ENCODE data around the gene MBD5. TPM values are rescaled to one million over a fixed set of nuclear protein-coding genes. Genes with fewer than 3 reads are reported as not detected.

Gene MBD5
- total and polyA plus RNA-seq, 2 donors (not counting 1 experiment from before 2014, with no cell fraction given), result 10.9 to 69.7 TPM

DNA sequence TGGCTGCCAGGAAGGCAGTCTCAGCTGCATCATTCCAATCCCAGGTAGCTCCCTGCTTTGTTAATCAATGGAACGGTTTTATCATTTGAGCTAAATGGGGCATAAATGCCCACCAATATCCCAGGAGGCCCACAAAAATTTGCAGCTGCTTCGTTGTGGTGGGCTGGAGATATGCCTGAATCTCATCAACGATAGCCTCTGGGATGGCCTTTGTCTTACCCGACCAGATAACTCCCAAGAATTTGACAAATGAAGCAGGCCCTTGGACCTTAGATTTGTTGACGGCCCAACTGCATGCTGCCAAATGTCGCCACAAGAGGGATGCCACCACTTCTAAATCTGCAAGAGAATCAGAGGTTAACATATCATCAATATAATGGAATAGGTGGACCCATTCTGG lies 236.4 kb downstream of the MBD5 start:
- no peaks in the 10 kb centered on the region for H4K20me1 ChIP-seq (ENCODE audit: control insufficient read depth, insufficient read depth, low read length, poor library complexity, severe bottlenecking)
- TF ChIP-seq EZH2 (IDR thresholded peaks at IDR 0.05; ENCODE audit: borderline replicate concordance, insufficient read depth, low read depth, low read length, poor library complexity, severe bottlenecking), result no peak
- TF ChIP-seq, protein P1, sequence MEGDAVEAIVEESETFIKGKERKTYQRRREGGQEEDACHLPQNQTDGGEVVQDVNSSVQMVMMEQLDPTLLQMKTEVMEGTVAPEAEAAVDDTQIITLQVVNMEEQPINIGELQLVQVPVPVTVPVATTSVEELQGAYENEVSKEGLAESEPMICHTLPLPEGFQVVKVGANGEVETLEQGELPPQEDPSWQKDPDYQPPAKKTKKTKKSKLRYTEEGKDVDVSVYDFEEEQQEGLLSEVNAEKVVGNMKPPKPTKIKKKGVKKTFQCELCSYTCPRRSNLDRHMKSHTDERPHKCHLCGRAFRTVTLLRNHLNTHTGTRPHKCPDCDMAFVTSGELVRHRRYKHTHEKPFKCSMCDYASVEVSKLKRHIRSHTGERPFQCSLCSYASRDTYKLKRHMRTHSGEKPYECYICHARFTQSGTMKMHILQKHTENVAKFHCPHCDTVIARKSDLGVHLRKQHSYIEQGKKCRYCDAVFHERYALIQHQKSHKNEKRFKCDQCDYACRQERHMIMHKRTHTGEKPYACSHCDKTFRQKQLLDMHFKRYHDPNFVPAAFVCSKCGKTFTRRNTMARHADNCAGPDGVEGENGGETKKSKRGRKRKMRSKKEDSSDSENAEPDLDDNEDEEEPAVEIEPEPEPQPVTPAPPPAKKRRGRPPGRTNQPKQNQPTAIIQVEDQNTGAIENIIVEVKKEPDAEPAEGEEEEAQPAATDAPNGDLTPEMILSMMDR (IDR thresholded peaks at IDR 0.05), result no peak
- WGBS (ENCODE audit: insufficient coverage), result 92% methylated on average over 4 of the region's 6 CpGs
- no peaks in the 10 kb centered on the region for H3K79me2 ChIP-seq (ENCODE audit: control insufficient read depth, insufficient read depth, low read length)
- intact Hi-C loops (cut with micrococcal nuclease), result no loop called here
- Mint-ChIP-seq H3K27me3 (no peaks in the 10 kb centered on the region), H3K4me1 (no peaks in the 10 kb centered on the region), H3K27ac (no peak overlapping the region), H3K9me3 (ENCODE audit: insufficient read depth) (peaks cover 24% of the 10 kb centered on the region), H3K4me3 (no peak overlapping the region)
- H3K4me1 ChIP-seq (ENCODE audit: control insufficient read depth in 2 of 2, insufficient read depth in 2 of 2, low read length in 2 of 2), result no peaks in the 10 kb centered on the region
- peaks cover 0 to 69% (median 42%) of the 10 kb centered on the region in 3 donors for H3K9me3 ChIP-seq (ENCODE audit: control extremely low read depth in 1 of 3, control insufficient read depth in 2 of 3, insufficient read depth in 1 of 3, low read length in 2 of 3)
- no peak overlapping the region for H3K4me2 ChIP-seq (replicated peaks; ENCODE audit: low read depth, low read length, poor library complexity, severe bottlenecking)
- no peak overlapping the region for H3K9ac ChIP-seq (ENCODE audit: low read length)
- peaks cover 0 to 2% of the 10 kb centered on the region in 2 experiments for H3K36me3 ChIP-seq (replicated peaks in 1 of 2; ENCODE audit: control extremely low read depth in 1 of 2, control insufficient read depth in 1 of 2, extremely low read depth in 1 of 2, insufficient read depth in 2 of 2, low read length in 1 of 2)
- no peak for ATAC-seq (ENCODE audit: low read depth)
- H3K4me3 ChIP-seq (ENCODE audit: control extremely low read depth in 1 of 5, extremely low read depth in 1 of 5, insufficient read depth in 1 of 5, low read depth in 2 of 5, low read length in 4 of 5), result no peak overlapping the region
- CTCF ChIA-PET, result interaction anchor here (0.6 kb wide), 1 partner anchor 14 kb away, joined by 3 read pairs; no protein-coding TSS in a partner anchor
- no peak overlapping the region for H2AFZ ChIP-seq (ENCODE audit: insufficient read depth, low read depth, low read length, poor library complexity, severe bottlenecking)
- DNase-seq, result no peak
- no peak overlapping the region for H3K27ac ChIP-seq (ENCODE audit: low read length in 2 of 2)
- H3K27me3 ChIP-seq (replicated peaks in 1 of 4; ENCODE audit: control extremely low read depth in 1 of 4, control insufficient read depth in 3 of 4, insufficient read depth in 4 of 4, low read length in 3 of 4), result no peaks in the 10 kb centered on the region
- POLR2A ChIA-PET, result no interaction called here

DNA sequence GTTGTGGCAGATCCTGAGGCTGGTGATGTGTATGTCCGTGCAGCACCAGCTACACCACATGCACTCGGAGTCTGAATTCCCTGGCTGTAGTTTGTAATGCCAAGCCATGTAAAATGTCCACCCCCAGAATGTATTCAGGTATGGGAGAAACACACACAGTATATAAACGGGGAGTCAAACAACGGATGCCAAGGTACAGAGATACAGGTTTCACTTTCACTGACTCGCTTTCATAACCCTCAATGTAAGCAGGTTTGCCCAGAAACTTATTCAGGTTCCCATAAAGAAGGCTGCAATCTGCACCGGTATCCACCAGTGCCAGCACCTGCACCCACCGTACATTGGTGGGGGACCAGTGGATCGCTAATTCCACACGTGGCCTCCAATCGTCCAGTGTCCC lies 237.2 kb downstream of the MBD5 start:
- POLR2A ChIA-PET, result no interaction called here
- no peak overlapping the region for H3K4me3 Mint-ChIP-seq
- H3K36me3 ChIP-seq (replicated peaks in 1 of 2; ENCODE audit: control extremely low read depth in 1 of 2, control insufficient read depth in 1 of 2, extremely low read depth in 1 of 2, insufficient read depth in 2 of 2, low read length in 1 of 2), result peaks cover 0 to 2% of the 10 kb centered on the region in 2 experiments
- no peaks in the 10 kb centered on the region for H4K20me1 ChIP-seq (ENCODE audit: control insufficient read depth, insufficient read depth, low read length, poor library complexity, severe bottlenecking)
- no peaks in the 10 kb centered on the region for H3K4me1 ChIP-seq (ENCODE audit: control insufficient read depth in 2 of 2, insufficient read depth in 2 of 2, low read length in 2 of 2)
- H3K4me1 Mint-ChIP-seq, result no peaks in the 10 kb centered on the region
- H3K27me3 Mint-ChIP-seq, result no peaks in the 10 kb centered on the region
- H3K27me3 ChIP-seq (replicated peaks in 1 of 4; ENCODE audit: control extremely low read depth in 1 of 4, control insufficient read depth in 3 of 4, insufficient read depth in 4 of 4, low read length in 3 of 4), result no peaks in the 10 kb centered on the region
- DNase-seq (no peak), ATAC-seq (ENCODE audit: low read depth) (no peak)
- no peaks in the 10 kb centered on the region for H3K79me2 ChIP-seq (ENCODE audit: control insufficient read depth, insufficient read depth, low read length)
- H3K4me2 ChIP-seq (replicated peaks; ENCODE audit: low read depth, low read length, poor library complexity, severe bottlenecking), result no peak overlapping the region
- intact Hi-C loops (cut with micrococcal nuclease), result no loop called here
- H3K9ac ChIP-seq (ENCODE audit: low read length), result no peak overlapping the region
- H3K4me3 ChIP-seq (ENCODE audit: control extremely low read depth in 1 of 5, extremely low read depth in 1 of 5, insufficient read depth in 1 of 5, low read depth in 2 of 5, low read length in 4 of 5), result no peak overlapping the region
- CTCF ChIA-PET, result no interaction called here
- no peak overlapping the region for H3K27ac ChIP-seq (ENCODE audit: low read length in 2 of 2)
- 73% methylated on average over 8 of the region's 10 CpGs for WGBS (ENCODE audit: insufficient coverage)
- no peak overlapping the region for H2AFZ ChIP-seq (ENCODE audit: insufficient read depth, low read depth, low read length, poor library complexity, severe bottlenecking)
- peaks cover 0 to 64% (median 34%) of the 10 kb centered on the region in 3 donors for H3K9me3 ChIP-seq (ENCODE audit: control extremely low read depth in 1 of 3, control insufficient read depth in 2 of 3, insufficient read depth in 1 of 3, low read length in 2 of 3)
- H3K27ac Mint-ChIP-seq, result no peak overlapping the region
- TF ChIP-seq, protein P1 (IDR thresholded peaks at IDR 0.05), result no peak
- TF ChIP-seq EZH2 (IDR thresholded peaks at IDR 0.05; ENCODE audit: borderline replicate concordance, insufficient read depth, low read depth, low read length, poor library complexity, severe bottlenecking), result no peak
- H3K9me3 Mint-ChIP-seq (ENCODE audit: insufficient read depth), result peaks cover 21% of the 10 kb centered on the region
